Measurements from ENCODE around the gene UVSSA. TPM values are rescaled to one million over a fixed set of nuclear protein-coding genes. Genes with fewer than 3 reads are reported as not detected.

Gene UVSSA
- total RNA-seq, 120 experiments from 2014 or later, result 11.7 to 47.4 (median 23.2) TPM

Other genes starting within 250 kb of the UVSSA start
- gene RNF212, start 233.6 kb upstream of the UVSSA start, total RNA-seq, result 10 to 100 TPM in 6 of 120 experiments, 1 to 10 TPM in 113, under 1 TPM in 1; 0.96 to 14.7 (median 5.2) TPM
- 10 to 100 TPM in 84 of 120 experiments, 1 to 10 TPM in 36; 1.9 to 49.7 (median 13.0) TPM for gene SPON2, start 174.6 kb upstream of the UVSSA start, total RNA-seq
- gene CTBP1, start 98.1 kb upstream of the UVSSA start, total RNA-seq, result 100 to 1,000 TPM; 159 to 281 (median 217) TPM
- 10 to 100 TPM; 49.4 to 93.0 (median 72.8) TPM for gene MAEA, start 57.3 kb upstream of the UVSSA start, total RNA-seq
- not detected for gene NKX1-1, start 59.2 kb downstream of the UVSSA start, total RNA-seq

Measured in dorsolateral prefrontal cortex (tissue), 118 donors.